ENCODE measurements around the gene ADK. TPM values are rescaled to one million over a fixed set of nuclear protein-coding genes. Genes with fewer than 3 reads are reported as not detected.

ADK gene
- total and polyA plus RNA-seq, 2 donors (not counting 3 experiments of a cell fraction or from before 2014, with no cell fraction given) = 11.7 to 46.5 TPM

DNA sequence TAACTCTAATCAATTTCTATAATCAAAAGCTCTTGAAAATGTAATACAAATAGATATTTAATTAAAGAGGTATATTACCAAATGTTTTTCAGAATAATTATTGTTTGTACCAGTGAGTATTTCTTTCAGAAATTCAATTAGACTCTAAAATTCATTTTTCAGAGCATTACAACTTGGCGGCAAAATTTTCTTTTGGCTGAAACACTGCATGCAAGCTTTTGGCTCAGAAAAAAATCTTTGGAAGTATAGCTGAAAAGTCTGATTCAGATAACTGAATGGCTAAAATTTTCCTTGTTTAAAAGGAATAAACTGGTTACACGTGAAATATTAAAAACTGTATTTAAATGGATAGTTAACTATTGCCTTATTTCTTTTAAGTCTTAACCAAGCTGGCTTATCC lies 472.8 kb downstream of the ADK start:
- ChIA-PET POLR2A (no interaction called here), CTCF (interaction anchor here (0.9 to 1.0 kb wide), 2 partner anchors 15 to 23 kb away, joined by 3 read pairs; no protein-coding TSS in a partner anchor)
- Histone ChIP-seq H3K36me3 (ENCODE audit: control insufficient read depth in 2 of 2, extremely low read depth in 1 of 2, insufficient read depth in 2 of 2, low read length in 2 of 2) (no peaks in the 10 kb centered on the region), H2AFZ (ENCODE audit: low read depth, low read length) (no peak overlapping the region), H3K79me2 (ENCODE audit: control insufficient read depth, insufficient read depth, low read length) (no peaks in the 10 kb centered on the region), H3K4me2 (ENCODE audit: insufficient read depth, low read length) (no peak overlapping the region), H3K9ac (replicated peaks; ENCODE audit: extremely low read depth, insufficient read depth, low read length) (no peak overlapping the region), H3K4me1 (ENCODE audit: control insufficient read depth, extremely low read depth, insufficient read depth, low read length) (no peaks in the 10 kb centered on the region), H3K9me3 (replicated peaks; ENCODE audit: control insufficient read depth, insufficient read depth, low read length) (no peaks in the 10 kb centered on the region), H3K4me3 (replicated peaks in 1 of 3; ENCODE audit: insufficient read depth in 1 of 3, low read depth in 1 of 3, low read length in 3 of 3) (no peak overlapping the region), H3K9me1 (replicated peaks; ENCODE audit: control insufficient read depth, extremely low read depth, insufficient read depth, low read length) (no peaks in the 10 kb centered on the region), H4K20me1 (replicated peaks; ENCODE audit: control insufficient read depth, extremely low read depth, insufficient read depth, low read length) (no peaks in the 10 kb centered on the region), H3K27ac (ENCODE audit: insufficient read depth, low read depth, low read length) (no peak overlapping the region), H3K27me3 (ENCODE audit: control insufficient read depth in 2 of 2, insufficient read depth in 2 of 2, low read length in 2 of 2) (no peaks in the 10 kb centered on the region)
- BruUV-seq (replicated peaks) = no TSS peak
- dilution Hi-C loops (cut with MboI; ENCODE audit: extremely low pct_ligation_motif_present, low sequenced_read_pairs) = no loop called here
- no peak for DNase-seq (ENCODE audit: low read depth, low spot score)
- FAIRE-seq = no peak
- TF ChIP-seq, protein P1, sequence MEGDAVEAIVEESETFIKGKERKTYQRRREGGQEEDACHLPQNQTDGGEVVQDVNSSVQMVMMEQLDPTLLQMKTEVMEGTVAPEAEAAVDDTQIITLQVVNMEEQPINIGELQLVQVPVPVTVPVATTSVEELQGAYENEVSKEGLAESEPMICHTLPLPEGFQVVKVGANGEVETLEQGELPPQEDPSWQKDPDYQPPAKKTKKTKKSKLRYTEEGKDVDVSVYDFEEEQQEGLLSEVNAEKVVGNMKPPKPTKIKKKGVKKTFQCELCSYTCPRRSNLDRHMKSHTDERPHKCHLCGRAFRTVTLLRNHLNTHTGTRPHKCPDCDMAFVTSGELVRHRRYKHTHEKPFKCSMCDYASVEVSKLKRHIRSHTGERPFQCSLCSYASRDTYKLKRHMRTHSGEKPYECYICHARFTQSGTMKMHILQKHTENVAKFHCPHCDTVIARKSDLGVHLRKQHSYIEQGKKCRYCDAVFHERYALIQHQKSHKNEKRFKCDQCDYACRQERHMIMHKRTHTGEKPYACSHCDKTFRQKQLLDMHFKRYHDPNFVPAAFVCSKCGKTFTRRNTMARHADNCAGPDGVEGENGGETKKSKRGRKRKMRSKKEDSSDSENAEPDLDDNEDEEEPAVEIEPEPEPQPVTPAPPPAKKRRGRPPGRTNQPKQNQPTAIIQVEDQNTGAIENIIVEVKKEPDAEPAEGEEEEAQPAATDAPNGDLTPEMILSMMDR (IDR thresholded peaks at IDR 0.05; ENCODE audit: extremely low read depth in 1 of 2, insufficient read depth in 1 of 2, low read depth in 1 of 2, low read length in 2 of 2) = no peak
- no peak for TF ChIP-seq POLR2AphosphoS5 (IDR thresholded peaks at IDR 0.05; ENCODE audit: insufficient read depth, low read depth, low read length)
- TF ChIP-seq EZH2 (IDR thresholded peaks at IDR 0.05; ENCODE audit: borderline replicate concordance, low read depth, low read length, severe bottlenecking) = no peak
- no peak for TF ChIP-seq FOS (IDR thresholded peaks at IDR 0.05; ENCODE audit: borderline replicate concordance, insufficient read depth, low read length)
- TF ChIP-seq, protein P2, sequence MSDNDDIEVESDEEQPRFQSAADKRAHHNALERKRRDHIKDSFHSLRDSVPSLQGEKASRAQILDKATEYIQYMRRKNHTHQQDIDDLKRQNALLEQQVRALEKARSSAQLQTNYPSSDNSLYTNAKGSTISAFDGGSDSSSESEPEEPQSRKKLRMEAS (IDR thresholded peaks at IDR 0.05; ENCODE audit: insufficient read depth, insufficient read length) = no peak
- no peak for TF ChIP-seq POLR2A (IDR thresholded peaks at IDR 0.05; ENCODE audit: low read depth, low read length)
- intact Hi-C loops (cut with micrococcal nuclease) = no loop called here

Data from endothelial cell of umbilical vein (primary cell).